Neutrophil (primary cell): ENCODE data around the gene ZBTB7B.
A peak's percentile ranks its signal among the peaks of the same experiment; 100 is the strongest.

Experiments
- H3K27ac ChIP-seq: fragments of 200-600 bp; sonication (generic); 2 replicates; pipeline ENCODE4 v1.5.1; 2016; ENCODE audit warnings: mild to moderate bottlenecking, moderate library complexity
- H3K27me3 ChIP-seq: fragments of 200-600 bp; sonication (generic); 2 replicates; pipeline ENCODE4 v1.6.0; 2016; ENCODE audit warnings: mild to moderate bottlenecking
- H3K36me3 ChIP-seq: fragments of 200-600 bp; sonication (generic); 2 replicates; pipeline ENCODE4 v1.5.1; 2017
- H3K4me1 ChIP-seq, 2 experiments: fragments of 200-600 bp in 1 of 2; sonication (generic) in 1 of 2; 1 replicate in 1 of 2; 2 replicates in 1 of 2; pipeline versions ENCODE4 v1.5.1 to v1.6.1; 2013 to 2016; ENCODE audit warnings: low read depth in 1 of 2, low read length in 1 of 2, mild to moderate bottlenecking in 1 of 2, moderate library complexity in 1 of 2; ENCODE audit not compliant: control insufficient read depth in 1 of 2, insufficient read depth in 1 of 2
- H3K4me3 ChIP-seq, 2 experiments: fragments of 200-600 bp in 1 of 2; sonication (generic) in 1 of 2; 1 replicate in 1 of 2; 2 replicates in 1 of 2; pipeline ENCODE4 v1.5.1; 2013 to 2016; ENCODE audit warnings: low read depth in 1 of 2, low read length in 1 of 2, mild to moderate bottlenecking in 1 of 2, moderate library complexity in 1 of 2
- H3K9me3 ChIP-seq: fragments of 200-600 bp; sonication (generic); 2 replicates; pipeline ENCODE4 v1.5.1; 2016
- TF ChIP-seq, protein P1 (sequence below): fragments of 200-600 bp; sonication (generic); IDR thresholded peaks from 2 replicates; pipeline ENCODE4 v1.5.1; 2016; ENCODE audit warnings: antibody characterized with exemption

Gene ZBTB7B

DNA sequence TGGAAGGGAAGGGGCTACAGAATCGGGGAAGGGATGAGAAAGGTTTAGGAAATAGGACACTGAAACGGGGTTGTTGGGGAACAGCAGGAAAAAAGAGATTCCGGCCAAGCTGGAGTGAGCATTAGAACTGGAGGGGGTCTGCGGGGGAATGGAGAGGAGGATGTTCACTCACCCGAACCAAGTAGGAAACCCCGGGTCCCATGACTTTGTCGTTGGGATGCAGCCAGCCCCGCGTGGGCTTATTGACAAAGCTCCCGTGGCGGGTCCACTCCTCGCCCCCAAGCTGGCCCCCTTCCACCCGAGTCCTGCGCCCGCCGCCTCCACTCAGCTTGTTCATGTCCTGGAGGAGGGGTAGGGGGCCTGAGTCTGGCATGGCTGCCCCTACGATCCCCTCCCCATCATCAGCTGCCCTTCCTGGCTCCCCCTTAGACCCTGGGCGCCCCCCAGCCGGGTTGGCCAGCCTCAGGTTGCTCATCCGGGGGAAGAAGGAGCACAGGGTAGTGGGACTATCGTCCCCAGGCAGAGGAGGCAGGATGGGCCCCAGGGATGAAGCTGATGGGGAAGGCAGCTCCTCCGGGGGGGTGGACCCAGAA lies 32.6 kb upstream of the ZBTB7B start:
- H3K4me3 ChIP-seq = no peak overlapping the region
- no peaks in the 10 kb centered on the region for H3K27me3 ChIP-seq
- H3K9me3 ChIP-seq = no peaks in the 10 kb centered on the region
- peaks cover 43% of the 10 kb centered on the region for H3K36me3 ChIP-seq
- TF ChIP-seq, protein P1, sequence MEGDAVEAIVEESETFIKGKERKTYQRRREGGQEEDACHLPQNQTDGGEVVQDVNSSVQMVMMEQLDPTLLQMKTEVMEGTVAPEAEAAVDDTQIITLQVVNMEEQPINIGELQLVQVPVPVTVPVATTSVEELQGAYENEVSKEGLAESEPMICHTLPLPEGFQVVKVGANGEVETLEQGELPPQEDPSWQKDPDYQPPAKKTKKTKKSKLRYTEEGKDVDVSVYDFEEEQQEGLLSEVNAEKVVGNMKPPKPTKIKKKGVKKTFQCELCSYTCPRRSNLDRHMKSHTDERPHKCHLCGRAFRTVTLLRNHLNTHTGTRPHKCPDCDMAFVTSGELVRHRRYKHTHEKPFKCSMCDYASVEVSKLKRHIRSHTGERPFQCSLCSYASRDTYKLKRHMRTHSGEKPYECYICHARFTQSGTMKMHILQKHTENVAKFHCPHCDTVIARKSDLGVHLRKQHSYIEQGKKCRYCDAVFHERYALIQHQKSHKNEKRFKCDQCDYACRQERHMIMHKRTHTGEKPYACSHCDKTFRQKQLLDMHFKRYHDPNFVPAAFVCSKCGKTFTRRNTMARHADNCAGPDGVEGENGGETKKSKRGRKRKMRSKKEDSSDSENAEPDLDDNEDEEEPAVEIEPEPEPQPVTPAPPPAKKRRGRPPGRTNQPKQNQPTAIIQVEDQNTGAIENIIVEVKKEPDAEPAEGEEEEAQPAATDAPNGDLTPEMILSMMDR = no peak
- no peak overlapping the region for H3K27ac ChIP-seq
- peaks cover 41 to 42% of the 10 kb centered on the region in 2 experiments for H3K4me1 ChIP-seq

DNA sequence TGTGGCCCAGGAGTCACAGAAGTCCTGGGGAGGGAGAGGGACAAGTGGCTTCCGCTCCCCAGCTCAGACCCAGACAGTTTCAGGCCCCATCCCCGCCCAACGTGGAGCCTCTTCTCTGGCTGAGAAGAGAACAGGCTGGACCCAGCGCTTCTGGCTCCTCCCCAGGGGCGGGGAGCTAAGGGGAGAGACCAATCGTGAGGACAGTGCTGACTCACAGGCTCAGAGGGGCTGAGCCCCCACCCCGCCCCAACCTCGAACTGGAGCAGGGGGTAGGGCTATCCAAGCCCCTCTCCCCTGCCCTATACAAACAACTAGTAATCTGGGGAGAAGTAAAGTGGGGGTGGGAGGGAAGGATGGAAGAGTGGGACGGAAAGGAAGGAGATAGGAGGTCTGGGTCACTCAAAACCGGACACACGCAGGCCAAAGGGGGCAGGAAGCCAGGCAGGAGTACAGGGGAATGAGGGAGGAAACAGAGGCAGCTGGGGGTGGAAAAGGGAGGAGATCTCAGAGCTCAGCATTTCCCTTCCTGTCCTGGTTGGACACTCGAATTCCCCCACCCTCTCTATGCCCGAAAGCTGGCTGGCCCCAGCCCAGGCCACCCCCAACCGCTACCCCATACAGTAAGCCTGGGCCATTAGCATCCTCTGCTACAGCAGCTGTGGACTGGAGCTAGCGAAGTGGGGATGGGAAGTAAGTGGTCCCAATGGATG lies 31.8 kb upstream of the ZBTB7B start, which contains the start of gene SHC1:
Gene SHC1, minus strand, starts transcription at position 117 of the 710 bp plus-strand sequence. CDS start 221 bp downstream, outside the sequence.
- TF ChIP-seq, protein P1 = no peak
- peaks cover 35% of the 10 kb centered on the region for H3K36me3 ChIP-seq
- H3K4me3 ChIP-seq = no peak within 1 kb of the TSS
- H3K27ac ChIP-seq = peak within 1 kb of the TSS; percentile 69
- H3K9me3 ChIP-seq = no peaks in the 10 kb centered on the region
- peaks cover 50 to 51% of the 10 kb centered on the region in 2 experiments for H3K4me1 ChIP-seq
- H3K27me3 ChIP-seq = no peaks in the 10 kb centered on the region

DNA sequence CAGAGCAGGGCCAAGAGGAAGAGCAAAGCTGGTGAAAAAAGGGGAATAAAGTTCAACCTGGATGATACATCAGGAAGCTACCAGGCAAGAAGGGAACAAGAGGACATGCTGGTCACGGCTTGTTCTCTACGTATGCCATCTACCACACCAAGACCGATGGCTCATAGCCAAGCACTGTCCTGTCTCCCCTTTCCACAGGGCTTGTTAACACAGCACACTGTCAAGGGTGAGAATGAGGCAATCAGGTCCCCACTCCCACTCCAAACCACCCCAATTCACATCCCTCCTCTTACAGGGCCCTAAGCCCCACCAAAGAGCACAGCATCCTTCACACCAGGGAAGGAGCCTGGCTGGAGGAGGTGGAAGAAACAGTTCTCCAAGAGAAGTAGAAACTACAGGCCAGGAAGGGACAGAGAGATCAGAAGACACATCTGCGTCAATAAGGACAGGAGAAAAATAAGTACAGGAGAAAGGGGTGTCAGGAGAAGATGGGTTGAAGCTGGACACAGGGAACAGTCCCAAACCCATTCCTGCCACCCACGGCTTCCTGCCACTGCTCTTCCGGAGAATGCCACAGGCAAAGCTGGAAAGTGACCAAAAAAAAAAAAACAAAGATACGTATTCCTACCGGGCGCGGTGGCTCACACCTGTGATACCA lies 31.1 kb upstream of the ZBTB7B start:
- Histone ChIP-seq H3K27ac (peak overlapping the region; percentile 69), H3K4me3 (no peak overlapping the region), H3K9me3 (no peaks in the 10 kb centered on the region), H3K36me3 (peaks cover 28% of the 10 kb centered on the region), H3K4me1 (peaks cover 56 to 58% of the 10 kb centered on the region in 2 experiments), H3K27me3 (no peaks in the 10 kb centered on the region)
- TF ChIP-seq, protein P1 = no peak

DNA sequence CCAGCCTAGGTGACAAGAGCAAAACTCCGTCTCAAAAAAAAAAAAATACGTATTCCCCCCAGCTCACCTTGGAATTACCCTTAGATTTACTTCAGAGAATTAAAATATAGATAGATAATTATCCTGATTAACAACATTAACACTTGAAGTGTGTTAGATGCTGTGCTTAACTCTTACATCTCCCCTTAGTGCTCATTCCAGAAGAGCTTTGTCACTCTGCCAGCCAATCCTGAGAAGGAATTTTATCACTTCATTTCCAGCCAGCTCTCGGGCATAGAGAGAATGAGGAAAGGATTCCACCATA lies 30.4 kb upstream of the ZBTB7B start:
- TF ChIP-seq, protein P1 = no peak
- Histone ChIP-seq H3K27ac (peak overlapping the region; percentile 98), H3K27me3 (no peaks in the 10 kb centered on the region), H3K4me3 (no peak overlapping the region), H3K9me3 (no peaks in the 10 kb centered on the region), H3K4me1 (peaks cover 60 to 61% of the 10 kb centered on the region in 2 experiments), H3K36me3 (peaks cover 21% of the 10 kb centered on the region)

DNA sequence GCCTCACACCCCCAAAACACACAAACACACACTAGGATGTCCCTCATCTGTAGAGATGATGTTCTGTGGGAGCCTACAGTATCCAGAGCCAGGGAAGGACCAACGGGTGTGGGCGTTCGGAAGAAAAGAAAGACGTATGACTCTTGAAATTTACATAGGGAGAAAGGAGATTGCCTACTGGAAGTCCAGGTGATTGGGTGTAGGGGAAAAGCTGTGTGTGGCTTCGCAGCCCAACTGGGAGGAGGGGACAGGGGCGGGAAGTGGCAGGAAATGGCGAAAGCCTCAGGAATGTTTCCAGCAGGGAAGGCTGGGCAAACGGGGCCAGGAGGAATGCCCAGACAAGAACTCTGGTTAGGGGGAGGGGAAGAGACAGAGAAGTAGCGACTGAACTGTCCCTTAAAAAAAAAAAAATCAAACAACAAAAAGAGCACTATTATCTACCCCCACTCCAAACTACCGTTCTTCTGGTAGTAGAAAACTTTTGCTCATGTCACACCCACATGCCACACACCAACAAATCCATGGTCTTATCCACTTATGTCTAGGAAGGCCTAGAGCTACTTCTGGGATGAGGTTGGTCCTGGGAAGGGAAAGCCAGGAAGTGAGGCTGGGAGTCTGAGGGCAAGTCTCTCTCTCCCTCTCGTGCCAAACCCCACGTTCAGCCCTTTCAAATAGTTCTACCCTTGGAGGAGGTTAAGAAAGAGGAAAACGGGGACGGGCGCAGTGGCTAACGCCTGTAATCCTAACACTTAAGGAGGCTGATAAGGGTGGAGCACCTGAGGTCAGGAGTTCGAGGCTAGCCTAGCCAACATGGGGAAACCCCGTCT lies 29.9 kb upstream of the ZBTB7B start:
- Histone ChIP-seq H3K27me3 (no peaks in the 10 kb centered on the region), H3K36me3 (peaks cover 16% of the 10 kb centered on the region), H3K27ac (peak overlapping the region; percentile 98), H3K4me3 (peak overlapping the region; percentile 75 to 94), H3K9me3 (no peaks in the 10 kb centered on the region), H3K4me1 (peaks cover 60 to 61% of the 10 kb centered on the region in 2 experiments)
- TF ChIP-seq, protein P1 = no peak
